Activated CD8-positive, alpha-beta memory T cell treated with anti-CD3 and anti-CD28 coated beads for 48 hours (primary cell): ENCODE measurements around the gene PDE11A.

ENCODE experiments used
- DNase-seq, 3 experiments: peaks; one replicate each; pipeline ENCODE4 v3.0.0-alpha.2; 2020; ENCODE audit warnings: low read depth in 2 of 3, low spot score in 2 of 3

PDE11A gene

DNA sequence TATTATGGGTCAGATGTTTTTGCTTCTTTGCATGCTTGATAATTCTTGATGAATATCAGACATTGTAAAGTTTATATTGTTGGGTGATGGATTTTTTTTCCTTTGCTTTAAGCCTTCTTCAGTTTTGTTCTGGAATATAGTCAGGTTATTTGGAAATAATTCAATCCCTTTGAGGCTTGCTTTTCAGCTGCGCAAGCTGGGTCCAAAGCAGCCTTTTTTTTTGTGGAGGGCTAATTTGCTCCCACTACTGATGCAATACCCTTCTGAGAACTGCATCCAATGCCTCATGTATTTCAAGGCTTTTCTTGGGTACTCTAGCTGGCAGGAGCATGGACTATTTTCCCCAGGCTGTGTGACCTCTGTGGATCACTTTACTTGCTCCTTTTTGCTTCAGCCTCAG, 434.1 kb downstream of the PDE11A start:
- DNase-seq, result no peak

DNA sequence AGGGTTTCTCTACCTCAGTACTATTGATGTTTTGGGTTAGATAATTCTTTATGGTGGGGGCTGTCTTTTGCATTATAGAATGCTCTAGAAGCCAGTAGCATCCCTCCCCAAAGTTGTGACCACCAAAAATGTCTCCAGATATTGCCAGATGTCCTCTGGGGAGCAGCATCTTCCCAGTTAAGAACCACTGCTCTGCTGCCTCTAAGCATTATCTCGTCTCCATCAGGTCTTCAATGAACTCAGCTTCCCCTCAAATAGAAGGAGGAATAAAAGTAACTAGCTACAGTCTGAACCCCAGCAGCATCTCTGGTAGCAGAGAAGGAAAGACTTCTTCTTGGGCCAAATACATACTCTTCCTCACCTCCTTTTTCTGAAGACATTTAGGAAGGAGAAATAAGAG, 435.9 kb downstream of the PDE11A start:
- no peak for DNase-seq

DNA sequence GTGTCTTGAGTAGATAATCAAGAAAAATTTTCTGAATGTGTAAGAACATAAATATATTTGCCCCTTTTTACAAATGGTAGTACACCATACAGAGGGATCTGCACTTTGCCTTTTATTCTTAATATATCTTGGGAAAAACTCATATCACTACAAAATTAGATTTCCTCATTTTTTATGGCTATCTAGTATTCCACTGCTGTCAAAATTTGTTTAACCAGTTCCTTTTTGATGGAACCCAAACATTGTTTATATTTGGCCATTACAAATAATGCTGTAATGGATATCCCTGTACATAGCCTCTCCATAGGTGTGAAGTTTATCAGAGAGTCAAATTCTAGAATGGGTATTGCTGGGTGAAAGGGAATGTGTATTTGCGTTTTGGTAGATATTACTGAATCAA, 436.9 kb downstream of the PDE11A start:
- DNase-seq, result no peak

DNA sequence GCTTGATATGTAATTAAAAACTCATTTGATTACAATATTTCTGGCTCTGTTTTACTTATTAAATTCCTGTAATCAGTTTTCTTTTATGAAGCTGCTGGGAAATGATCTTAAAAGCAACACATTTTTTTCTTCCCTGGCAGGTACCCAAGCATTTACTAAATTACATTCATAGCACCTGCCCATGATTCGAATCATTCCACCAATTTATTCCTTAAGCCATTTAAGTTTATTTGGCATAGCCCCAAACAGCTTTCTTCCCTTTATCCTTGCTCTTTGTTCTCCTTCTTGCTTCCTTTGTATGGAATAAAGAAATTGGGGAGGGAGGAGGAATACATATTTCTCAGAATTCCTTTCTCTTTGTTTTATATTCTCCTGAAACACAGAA, 438.7 kb downstream of the PDE11A start:
- DNase-seq, result no peak

DNA sequence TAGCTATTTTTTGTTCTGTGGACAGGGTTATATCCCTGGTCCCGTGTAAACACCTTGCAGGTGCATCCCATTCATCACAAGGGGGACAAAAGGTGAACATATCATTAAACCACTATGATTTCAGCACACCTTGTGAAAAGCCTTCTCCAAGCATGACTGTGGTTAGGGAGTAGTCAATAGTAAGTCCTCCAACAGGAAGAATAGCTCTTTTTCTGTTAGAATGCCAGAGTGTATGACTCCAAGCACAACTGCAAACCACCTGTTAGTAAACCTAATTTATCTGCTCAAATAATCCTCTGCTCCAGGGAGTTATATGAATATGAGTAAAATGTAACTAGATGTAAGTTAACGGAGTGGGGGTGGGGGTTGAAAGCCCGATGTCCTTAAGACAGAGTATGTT, 439.5 kb downstream of the PDE11A start:
- DNase-seq, result no peak

DNA sequence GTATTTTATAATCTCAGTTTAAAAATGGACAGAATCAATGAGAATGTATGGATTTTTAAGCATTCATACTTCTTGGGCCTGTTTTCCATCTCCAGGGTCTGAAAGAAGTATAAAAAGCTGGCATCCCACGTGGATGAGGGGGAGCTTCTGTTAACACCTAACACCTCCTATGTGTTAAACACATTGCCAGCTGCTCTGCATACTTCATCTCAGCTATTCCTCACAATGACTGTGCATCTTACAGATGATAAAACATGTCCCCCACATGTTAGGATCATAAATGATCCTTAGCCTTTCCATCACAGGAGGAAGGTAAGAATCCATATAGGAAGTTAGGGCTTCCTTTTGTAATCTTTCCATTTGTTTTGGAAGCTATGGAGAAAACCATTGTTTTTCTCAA, 440.9 kb downstream of the PDE11A start:
- DNase-seq, result no peak

DNA sequence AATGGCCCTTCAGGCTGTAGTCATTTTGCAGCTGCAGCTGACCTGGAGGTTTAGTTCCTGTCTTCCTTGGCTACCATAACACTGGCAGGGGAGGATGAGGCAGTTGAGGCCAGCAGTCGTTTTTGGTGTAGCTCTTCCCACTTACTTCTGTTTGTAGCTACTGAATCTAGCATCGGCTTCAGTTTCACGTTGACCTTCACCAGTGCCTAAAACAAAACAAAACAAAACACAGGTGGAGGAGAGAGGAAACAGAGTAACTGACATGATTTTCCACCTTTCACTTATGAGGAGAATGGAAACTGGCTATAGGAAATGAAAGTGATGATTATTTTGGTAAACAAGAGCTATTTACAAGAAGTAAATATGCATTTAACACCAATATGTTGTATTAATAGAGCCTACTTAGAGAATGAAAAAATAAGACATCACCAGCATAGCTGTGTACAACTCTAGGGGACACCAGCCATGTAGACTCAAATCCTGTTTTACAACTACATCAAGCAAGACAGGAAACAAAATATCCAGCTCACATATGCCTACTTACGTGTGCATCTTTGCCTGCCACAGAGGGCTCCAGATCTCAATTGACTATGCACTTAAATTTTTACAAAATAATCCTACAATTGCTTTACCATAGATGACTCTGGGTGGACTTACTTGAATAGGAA, 443.1 kb downstream of the PDE11A start:
- no peak for DNase-seq

DNA sequence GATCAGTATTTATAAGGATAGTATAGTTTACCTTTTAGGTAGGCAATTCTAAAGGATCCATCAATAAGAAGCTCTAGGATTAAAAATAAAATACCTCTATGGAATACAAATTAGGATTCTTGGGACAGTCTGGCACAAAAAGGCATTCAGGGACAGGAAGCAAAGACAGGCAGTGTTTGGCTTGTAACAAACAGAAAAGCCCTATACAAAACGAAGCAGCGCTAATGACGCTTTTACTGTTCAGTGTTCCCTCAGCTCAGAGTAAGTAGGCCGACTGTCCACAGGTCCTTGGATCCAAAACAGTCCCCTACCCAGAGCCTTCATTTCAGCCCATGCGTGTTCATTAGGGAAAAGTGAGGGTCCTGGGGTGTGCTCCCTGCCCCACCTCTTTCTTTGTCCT, 443.7 kb downstream of the PDE11A start:
- DNase-seq, result no peak

DNA sequence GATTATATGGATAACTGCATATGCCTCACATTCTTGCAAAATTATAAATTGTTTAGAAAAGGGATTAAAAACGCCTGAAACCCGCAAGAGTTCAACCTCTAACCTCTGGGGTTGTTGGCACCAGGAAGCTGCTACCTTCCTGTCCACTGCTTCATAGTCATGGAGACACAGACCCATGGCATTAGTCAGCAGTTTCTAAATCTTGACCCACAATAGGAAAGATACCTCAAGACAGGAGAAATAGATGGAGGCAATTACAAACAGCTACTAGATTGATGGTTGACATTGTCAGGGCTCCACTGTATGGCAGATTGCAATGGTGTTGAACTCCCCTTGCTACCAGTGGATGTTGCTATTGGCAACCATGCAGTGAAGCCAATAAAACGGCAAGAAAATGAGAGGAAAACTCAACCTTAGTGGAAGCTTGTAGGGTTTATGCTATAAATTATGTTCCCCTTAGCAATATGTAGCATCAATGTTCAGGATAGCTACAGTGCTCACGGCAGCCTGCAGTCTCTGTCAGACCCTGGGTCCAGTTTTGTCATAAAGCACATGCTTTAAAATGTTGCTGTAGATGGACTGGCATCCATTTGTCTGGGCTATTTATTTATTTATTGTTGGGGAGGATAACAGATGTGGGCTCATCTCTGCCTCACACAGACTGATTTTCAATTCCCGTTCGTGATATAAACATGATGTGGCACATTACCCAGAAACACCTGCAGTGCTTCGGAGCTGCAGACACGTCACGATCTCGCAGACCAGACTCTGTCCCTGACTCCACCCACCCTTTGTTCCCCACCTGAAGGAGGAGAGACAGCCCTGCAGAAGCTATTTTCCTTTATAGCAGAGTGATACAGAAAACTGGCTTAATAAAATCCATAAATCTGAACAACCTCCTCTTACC, 446.6 kb downstream of the PDE11A start:
- no peak for DNase-seq

DNA sequence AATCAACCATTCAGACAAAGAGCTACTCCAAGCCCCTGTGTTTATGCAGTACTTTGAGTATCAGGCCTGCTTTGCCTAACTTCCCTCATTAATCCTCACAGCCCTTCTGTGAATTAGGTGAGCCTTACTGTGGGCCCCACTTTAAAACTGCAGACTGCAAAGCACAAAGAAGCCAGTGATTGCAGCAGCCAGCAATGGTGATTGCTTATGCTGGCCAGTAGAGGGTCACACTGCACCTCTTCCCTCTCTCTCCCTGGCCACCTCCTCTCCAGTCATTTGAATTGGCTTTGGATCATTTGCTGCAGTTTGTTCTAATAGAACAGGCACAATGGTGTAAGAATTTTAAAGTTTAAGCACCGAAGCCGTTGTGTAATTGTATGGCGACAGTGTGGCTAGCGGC, 450.1 kb downstream of the PDE11A start:
- DNase-seq, result no peak

DNA sequence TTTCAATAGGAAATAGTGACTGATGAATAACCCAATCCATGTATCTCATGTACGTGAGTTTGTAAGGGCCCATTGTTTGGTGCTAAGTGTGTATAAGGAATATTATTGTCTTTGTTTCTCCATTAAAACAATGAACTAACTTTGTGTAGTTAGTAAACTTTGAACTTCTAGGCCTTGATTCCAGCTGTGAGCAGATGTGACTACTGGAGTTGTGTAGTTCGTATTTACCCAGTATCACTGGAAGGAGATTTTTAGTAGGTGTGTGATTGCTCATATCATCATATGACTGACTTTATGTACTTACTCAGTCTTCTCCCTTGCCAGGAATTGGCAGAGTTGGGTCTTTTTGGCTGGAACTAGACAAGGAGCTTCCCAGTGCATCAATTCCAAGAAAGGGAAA, 452.6 kb downstream of the PDE11A start:
- no peak for DNase-seq

DNA sequence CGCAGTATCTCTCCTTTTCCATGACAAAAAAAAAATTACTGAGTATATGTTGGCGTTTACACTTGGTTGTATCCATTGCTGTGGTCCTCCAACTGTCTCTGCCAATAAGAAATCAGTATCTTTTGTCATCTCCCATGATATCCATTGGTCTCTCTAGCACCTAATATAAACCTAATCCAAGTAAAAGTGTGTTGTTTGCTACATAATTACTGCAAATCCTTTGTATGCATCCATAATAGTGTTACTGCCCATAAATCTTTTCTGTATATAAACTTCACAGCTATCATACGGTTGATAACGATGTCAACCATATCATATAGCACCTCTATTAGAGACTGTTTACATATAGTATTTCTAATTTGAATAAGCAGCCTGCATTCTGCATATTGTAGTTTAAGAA, 453.1 kb downstream of the PDE11A start:
- DNase-seq, result no peak

DNA sequence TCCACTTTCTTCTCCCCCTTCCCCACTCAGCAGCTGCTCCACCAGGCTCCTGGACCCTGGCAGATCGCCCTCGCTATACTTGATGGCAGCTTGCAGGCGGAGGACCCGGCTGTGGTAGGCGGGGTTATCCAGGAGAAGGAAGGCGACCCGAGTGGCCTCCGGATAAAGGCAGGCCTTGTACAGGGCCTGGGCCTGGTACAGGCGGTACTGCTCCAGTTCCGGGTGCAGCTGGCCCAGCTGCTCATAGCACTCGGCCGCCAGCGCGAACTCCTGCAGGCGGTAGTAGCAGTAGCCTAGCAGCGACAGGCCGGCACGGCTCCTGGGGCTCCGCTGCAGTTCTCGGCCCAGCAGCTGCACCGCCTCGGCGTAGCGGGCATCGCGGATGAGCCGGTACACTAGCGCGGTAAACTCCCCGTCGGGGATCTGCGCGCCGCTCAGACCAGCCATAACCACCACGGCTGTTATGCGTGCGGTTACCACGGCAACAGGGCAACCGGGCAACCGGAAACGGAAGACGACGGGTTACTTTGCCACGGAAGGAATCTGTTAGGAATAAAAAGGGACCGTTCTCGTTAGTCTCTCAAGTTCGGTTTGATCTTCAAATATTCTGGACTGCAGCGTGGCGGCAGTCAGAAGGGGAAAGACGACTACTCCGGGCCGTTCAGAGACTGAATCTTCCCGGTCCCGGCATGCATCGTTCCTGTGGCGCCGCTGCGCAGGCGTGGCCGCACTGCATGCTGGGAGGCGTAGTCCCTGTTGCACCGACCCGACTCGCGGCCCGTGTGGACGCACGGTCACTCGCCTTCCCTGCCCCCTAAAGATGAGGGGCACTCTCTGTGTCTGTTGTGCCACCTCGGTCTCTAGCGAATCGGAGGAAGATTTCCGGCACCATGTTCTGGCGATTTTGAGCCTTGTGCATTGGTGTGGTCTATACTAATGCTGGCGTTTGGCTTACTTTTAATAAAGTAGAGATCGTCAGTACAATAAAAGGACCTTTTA, 454.0 kb downstream of the PDE11A start:
- DNase-seq, result peak; percentile 68 to 77 (median 69)

DNA sequence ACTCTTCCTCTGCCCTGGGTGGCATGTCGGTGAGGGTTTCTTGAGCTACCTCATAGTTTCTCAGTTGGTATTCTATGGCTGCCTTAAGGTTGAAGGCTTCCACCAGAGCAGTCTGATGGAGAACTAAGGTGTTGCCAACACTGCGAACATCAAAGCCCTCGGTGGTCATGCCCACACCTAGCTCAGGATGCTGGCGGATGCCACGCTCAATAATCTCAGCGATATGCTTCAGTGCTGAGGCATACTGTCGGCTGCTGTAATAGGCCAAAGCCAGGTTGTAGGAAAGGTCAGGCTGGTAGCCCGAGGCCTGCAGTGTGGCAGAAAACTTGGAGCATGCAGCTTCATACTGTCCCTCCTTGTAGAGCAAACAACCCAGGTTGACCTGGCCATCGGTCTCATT, 454.7 kb downstream of the PDE11A start:
- no peak for DNase-seq

DNA sequence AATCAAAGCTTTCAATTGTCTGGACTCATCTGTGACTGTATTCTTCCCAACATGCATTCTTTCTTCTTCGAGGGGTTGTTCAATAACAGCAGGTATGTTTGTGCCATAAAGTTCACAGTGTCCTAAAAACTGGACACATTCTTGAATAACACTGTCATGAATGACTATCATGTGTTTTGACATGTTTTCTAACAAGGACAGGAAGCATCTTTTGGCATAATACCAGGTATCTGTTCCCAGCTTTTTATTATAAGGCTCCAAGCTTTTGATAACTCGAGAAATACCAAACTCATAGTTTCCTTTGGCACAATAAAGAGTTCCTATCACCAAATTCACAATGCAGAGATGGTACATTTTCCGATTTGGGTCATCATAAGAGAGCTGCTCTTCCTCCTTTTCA, 455.8 kb downstream of the PDE11A start:
- no peak for DNase-seq

DNA sequence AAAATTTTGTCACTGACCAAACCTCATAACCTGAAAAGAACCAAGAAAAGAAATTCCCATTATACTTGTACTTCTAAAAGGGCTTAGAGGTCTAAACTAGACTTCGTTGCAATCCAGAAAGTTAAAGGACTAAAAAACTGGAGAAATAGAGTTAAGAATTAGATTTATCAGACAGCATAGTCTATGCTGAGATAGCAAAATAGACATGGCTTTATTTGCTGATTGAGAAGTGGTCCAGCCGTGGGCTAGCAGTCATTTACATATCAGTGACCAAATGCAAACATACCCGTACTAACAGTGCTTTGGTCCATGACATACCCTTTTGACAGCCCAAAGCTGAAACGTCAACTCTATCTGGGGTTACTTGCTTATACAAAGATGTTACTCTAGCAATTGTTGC, 456.5 kb downstream of the PDE11A start:
- no peak for DNase-seq

DNA sequence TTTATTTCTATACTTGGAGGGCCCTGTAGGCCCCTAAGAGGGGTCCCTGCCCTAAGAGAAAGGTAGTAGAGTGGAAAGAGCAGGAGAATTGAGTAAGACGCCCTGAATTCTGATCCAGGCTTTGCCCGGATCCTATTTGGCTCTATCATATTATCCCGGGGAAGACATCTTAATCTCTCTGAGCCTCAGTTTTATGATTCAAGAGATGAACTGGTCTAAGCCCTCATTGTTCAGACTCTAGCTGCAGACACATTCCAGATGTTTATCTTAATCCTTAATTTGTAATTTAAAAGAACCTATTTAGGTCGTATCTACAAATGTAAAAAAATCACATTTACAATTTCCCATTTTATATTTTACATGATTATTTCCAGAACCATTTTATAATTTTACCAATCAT, 459.9 kb downstream of the PDE11A start:
- DNase-seq, result no peak

DNA sequence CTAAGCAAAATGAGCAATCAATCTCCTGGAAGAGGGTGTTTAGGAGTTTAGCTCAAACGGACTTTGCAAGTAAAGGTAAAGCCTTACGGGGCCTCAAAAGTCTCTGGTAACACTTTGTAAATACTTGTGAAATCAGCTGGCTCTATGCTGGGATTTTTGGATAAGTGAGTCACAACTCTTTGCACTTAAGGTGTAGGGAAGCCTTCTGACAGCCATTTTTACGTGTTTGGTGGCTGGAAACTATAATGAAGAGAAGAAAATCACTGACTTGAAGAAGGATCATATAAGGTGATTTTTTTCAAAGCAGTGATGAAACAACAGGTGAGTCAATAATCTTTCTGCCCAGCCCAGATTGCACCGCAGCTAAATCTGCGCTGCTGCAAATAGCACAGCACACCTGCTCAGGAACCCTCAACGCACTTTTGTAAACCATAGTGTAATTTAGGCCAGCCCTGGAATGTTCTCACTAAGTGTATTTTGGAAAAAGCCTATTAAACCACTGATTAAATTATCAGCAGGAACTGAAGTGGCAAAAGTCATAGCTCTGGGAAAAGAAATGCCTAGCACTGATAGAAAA, 461.2 kb downstream of the PDE11A start:
- DNase-seq, result no peak

DNA sequence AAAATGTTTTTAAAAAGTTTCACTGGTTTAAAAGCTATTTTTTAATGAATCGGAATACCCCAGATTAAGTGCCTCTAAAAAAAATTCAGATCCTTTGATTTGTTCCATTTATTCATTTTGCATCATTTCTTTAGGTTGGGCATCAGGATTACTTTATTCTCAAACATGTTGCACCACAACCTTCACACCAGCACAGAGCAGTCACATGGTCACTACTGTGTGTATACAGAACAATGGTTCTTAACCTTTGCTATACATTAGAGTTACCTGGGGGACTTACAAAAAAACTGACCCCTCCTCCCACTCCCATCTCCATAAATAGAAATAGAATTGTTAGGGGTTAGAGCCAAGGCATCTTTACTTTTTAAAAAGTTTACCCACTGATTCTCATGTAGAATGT, 461.8 kb downstream of the PDE11A start:
- no peak for DNase-seq

DNA sequence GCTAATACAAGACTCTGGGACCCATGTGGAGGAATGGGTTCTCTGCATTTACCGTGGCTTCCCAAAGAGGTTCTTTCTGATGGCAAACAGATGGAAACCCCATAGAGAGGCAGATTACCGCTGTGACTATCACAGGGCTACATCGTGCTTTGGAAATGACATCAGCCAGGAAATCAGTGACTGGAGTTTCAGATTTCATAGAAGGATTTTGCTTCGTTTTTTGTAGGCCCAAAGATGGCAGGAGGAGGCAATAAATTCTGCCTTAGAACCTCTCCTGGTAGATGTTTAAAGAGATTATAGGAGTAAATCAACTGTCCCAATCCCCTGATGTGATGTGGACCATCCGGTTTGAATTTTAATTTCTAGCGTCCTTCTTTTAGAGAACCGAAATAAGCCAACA, 465.9 kb downstream of the PDE11A start:
- DNase-seq, result no peak
